ENCODE results near the gene NDUFA8. TPM values are rescaled to one million over a fixed set of nuclear protein-coding genes. Genes with fewer than 3 reads are reported as not detected.

Gene NDUFA8
- total RNA-seq, 1 experiment from 2014 or later, result 84.6 TPM

GRCh38 chr9:122193651-122194050 lies 34.1 kb upstream of the NDUFA8 start:
- no peaks in the 10 kb centered on the region for H3K9me3 ChIP-seq (ENCODE audit: insufficient read depth, low read depth)
- no TSS peak for BruUV-seq (replicated peaks)
- H3K4me3 ChIP-seq, result no peak overlapping the region
- H3K27me3 ChIP-seq (ENCODE audit: insufficient read depth, low read depth), result peaks cover 23% of the 10 kb centered on the region
- H3K4me1 ChIP-seq (replicated peaks; ENCODE audit: insufficient read depth), result no peaks in the 10 kb centered on the region
- no peaks in the 10 kb centered on the region for H3F3A ChIP-seq (ENCODE audit: insufficient read depth, low read depth)
- CTCF ChIA-PET, result no interaction called here
- intact Hi-C loops (cut with micrococcal nuclease; ENCODE audit: unreplicated experiment), result no loop called here
- POLR2A ChIA-PET (ENCODE audit: unreplicated experiment), result no interaction called here
- no peak overlapping the region for H3K27ac ChIP-seq
- no peak overlapping the region for H3K4me2 ChIP-seq
- H3K9me2 ChIP-seq (ENCODE audit: insufficient read depth), result no peaks in the 10 kb centered on the region
- no peaks in the 10 kb centered on the region for H3K36me3 ChIP-seq (ENCODE audit: low read depth)
- no peaks in the 10 kb centered on the region for H3K79me2 ChIP-seq (ENCODE audit: low read depth)
- TF ChIP-seq EZH2 (IDR thresholded peaks at IDR 0.05; ENCODE audit: low read depth) (no peak), CTCF (conservative IDR thresholded peaks at IDR 0.05) (no peak)
- H2AFZ ChIP-seq, result no peak overlapping the region
- no peak for DNase-seq
- no peaks in the 10 kb centered on the region for H4K20me1 ChIP-seq (ENCODE audit: insufficient read depth)

GRCh38 chr9:122192914-122193525 lies 33.4 kb upstream of the NDUFA8 start:
- Histone ChIP-seq H3K4me1 (replicated peaks; ENCODE audit: insufficient read depth) (no peaks in the 10 kb centered on the region), H3K9me3 (ENCODE audit: insufficient read depth, low read depth) (no peaks in the 10 kb centered on the region), H3K9me2 (ENCODE audit: insufficient read depth) (no peaks in the 10 kb centered on the region), H2AFZ (no peak overlapping the region), H3K27me3 (ENCODE audit: insufficient read depth, low read depth) (peaks cover 20% of the 10 kb centered on the region), H3K36me3 (ENCODE audit: low read depth) (no peaks in the 10 kb centered on the region), H3K27ac (no peak overlapping the region), H4K20me1 (ENCODE audit: insufficient read depth) (no peaks in the 10 kb centered on the region), H3K4me2 (no peak overlapping the region), H3K4me3 (no peak overlapping the region), H3K79me2 (ENCODE audit: low read depth) (no peaks in the 10 kb centered on the region), H3F3A (ENCODE audit: insufficient read depth, low read depth) (no peaks in the 10 kb centered on the region)
- POLR2A ChIA-PET (ENCODE audit: unreplicated experiment), result no interaction called here
- intact Hi-C loops (cut with micrococcal nuclease; ENCODE audit: unreplicated experiment), result no loop called here
- TF ChIP-seq EZH2 (IDR thresholded peaks at IDR 0.05; ENCODE audit: low read depth) (no peak), CTCF (conservative IDR thresholded peaks at IDR 0.05) (no peak)
- CTCF ChIA-PET, result no interaction called here
- no peak for DNase-seq
- BruUV-seq (replicated peaks), result no TSS peak

- CTCF ChIA-PET, result no interaction called here
- DNase-seq, result no peak
- TF ChIP-seq EZH2 (IDR thresholded peaks at IDR 0.05; ENCODE audit: low read depth), result no peak
- TF ChIP-seq CTCF (conservative IDR thresholded peaks at IDR 0.05), result no peak
Measured at GRCh38 chr9:122192261-122192875, 32.8 kb upstream of the NDUFA8 start.

More at GRCh38 chr9:122192261-122192875, 32.8 kb upstream of the NDUFA8 start:
- Histone ChIP-seq H3F3A (ENCODE audit: insufficient read depth, low read depth) (no peaks in the 10 kb centered on the region), H3K27ac (no peak overlapping the region), H3K9me2 (ENCODE audit: insufficient read depth) (no peaks in the 10 kb centered on the region), H3K36me3 (ENCODE audit: low read depth) (no peaks in the 10 kb centered on the region), H3K79me2 (ENCODE audit: low read depth) (no peaks in the 10 kb centered on the region), H3K4me2 (no peak overlapping the region), H3K4me3 (no peak overlapping the region), H2AFZ (no peak overlapping the region), H3K9me3 (ENCODE audit: insufficient read depth, low read depth) (no peaks in the 10 kb centered on the region), H3K27me3 (ENCODE audit: insufficient read depth, low read depth) (peaks cover 13% of the 10 kb centered on the region), H4K20me1 (ENCODE audit: insufficient read depth) (no peaks in the 10 kb centered on the region), H3K4me1 (replicated peaks; ENCODE audit: insufficient read depth) (no peaks in the 10 kb centered on the region)
- POLR2A ChIA-PET (ENCODE audit: unreplicated experiment), result no interaction called here
- intact Hi-C loops (cut with micrococcal nuclease; ENCODE audit: unreplicated experiment), result no loop called here
- BruUV-seq (replicated peaks), result no TSS peak

Measured in PC-9 (cell line).